Adipocyte (in vitro differentiated cells): ENCODE results near the gene ZNF524.

Source experiments
- DNase-seq: peaks from one replicate; pipeline ENCODE4 v3.0.0-alpha.2; 2015; ENCODE audit warnings: low read depth
- H3K27me3 ChIP-seq: replicated peaks from 2 replicates; pipeline ENCODE4 v1.7.0; 2013; ENCODE audit warnings: mild to moderate bottlenecking, low read length, moderate library complexity; ENCODE audit not compliant: control insufficient read depth, insufficient read depth
- H3K36me3 ChIP-seq: 2 replicates; pipeline ENCODE4 v1.7.0; 2013; ENCODE audit warnings: low read length, mild to moderate bottlenecking, moderate library complexity; ENCODE audit not compliant: control insufficient read depth, insufficient read depth, severe bottlenecking
- H3K4me1 ChIP-seq: 2 replicates; pipeline ENCODE4 v1.7.0; 2013; ENCODE audit warnings: mild to moderate bottlenecking, low read length, moderate library complexity; ENCODE audit not compliant: control insufficient read depth, insufficient read depth
- H3K4me3 ChIP-seq: 2 replicates; pipeline ENCODE4 v1.7.0; 2013; ENCODE audit warnings: mild to moderate bottlenecking, low read length, moderate library complexity
- H3K9ac ChIP-seq: 2 replicates; pipeline ENCODE4 v1.7.0; 2013; ENCODE audit warnings: mild to moderate bottlenecking, low read length, moderate library complexity
- H3K9me3 ChIP-seq: 2 replicates; pipeline ENCODE4 v1.7.0; 2013; ENCODE audit warnings: mild to moderate bottlenecking, low read length, moderate library complexity; ENCODE audit not compliant: control insufficient read depth

ZNF524 gene

DNA sequence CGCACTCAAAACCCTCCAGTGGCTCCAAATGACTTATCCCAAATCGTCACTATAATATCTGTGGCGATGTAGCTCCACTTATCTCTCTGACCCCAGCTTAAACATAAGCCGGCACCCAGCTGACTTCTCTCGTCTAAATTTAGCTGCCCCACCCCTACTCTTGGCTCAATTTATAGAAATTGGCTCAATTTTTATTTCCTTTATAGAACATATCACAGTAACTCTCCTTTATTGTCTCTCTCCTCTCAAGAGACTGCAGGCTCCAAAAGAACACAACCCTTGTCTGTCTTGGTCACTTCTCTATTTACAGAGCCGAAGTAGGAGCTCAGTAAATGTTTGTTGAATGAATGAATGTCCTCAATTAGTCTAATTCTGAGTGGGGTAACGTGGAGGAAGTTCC, 23.5 kb downstream of the ZNF524 start:
- peak overlapping the region; percentile 72 for H3K4me3 ChIP-seq
- no peaks in the 10 kb centered on the region for H3K9me3 ChIP-seq
- DNase-seq, result no peak
- H3K4me1 ChIP-seq, result peaks cover 29% of the 10 kb centered on the region
- H3K9ac ChIP-seq, result peak overlapping the region; percentile 12
- H3K27me3 ChIP-seq, result no peaks in the 10 kb centered on the region
- no peaks in the 10 kb centered on the region for H3K36me3 ChIP-seq

DNA sequence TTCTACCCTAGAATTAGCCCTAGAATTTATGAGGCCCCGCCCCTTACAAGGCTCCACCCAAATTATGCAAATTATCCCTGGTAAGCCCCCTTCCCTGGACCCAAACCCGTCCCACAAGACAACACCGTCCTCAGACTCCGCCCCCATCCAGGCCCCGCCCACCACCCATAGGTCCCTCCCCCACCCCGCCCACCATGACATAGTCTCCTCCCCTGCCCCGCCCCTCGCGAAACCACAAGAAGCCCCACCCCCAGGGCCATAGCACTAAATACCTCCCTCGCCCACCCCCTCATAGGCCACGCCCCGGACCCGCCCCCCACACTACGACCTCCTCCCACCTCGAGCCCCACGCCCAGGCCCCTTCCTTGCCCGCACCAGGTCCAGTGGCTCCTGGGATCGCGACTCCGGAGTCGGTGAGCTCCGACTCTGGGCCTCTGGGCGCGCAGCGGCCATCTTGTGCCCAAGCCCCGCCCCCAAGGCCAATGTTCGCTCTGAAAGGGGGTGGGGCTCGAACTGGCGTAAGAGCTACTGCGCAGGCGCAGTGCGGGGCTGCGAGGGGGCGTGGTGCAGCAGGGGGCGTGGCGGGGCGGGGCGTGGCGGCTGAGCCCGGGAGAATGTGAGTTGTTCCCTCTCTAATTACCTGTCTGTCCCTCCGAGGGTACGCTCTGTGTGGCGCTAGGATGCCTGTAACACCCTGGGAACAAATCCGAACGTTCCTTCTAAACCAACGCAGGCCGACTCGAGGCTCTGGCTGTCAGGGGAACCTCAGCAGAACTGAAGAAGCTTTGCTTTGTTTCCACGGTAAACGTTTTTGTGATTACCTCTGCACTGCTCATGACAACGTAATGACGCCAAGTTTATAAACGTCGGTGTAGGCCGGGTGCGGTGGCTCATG, 24.3 kb downstream of the ZNF524 start, which contains the start of gene ZNF784:
TSS of gene ZNF784 (minus strand) at position 458 of the 895 bp plus-strand sequence. CDS start at position 453, 5 bp downstream.
- H3K27me3 ChIP-seq, result no peaks in the 10 kb centered on the region
- H3K4me1 ChIP-seq, result peaks cover 22% of the 10 kb centered on the region
- H3K36me3 ChIP-seq, result no peaks in the 10 kb centered on the region
- H3K9ac ChIP-seq, result peak within 1 kb of the TSS; percentile 80
- DNase-seq, result peak; percentile 98
- peak within 1 kb of the TSS; percentile 77 for H3K4me3 ChIP-seq
- no peaks in the 10 kb centered on the region for H3K9me3 ChIP-seq

DNA sequence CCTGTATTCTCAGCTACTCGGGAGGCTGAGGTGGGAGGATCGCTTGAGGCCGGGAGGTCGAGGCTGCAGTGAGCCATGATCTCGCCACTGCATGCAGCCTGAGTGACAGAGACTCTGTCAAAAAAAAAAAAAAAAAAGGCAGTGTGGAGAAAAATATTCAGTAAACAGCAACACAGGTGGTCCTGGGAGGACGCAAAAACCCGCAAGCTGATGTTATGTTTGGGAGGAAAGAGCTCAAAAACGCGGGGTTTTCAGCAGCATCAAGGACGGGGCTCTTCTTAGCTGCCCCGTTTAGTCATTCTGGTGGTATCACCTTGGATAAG, 24.9 kb downstream of the ZNF524 start:
- H3K36me3 ChIP-seq, result no peaks in the 10 kb centered on the region
- H3K4me1 ChIP-seq, result peaks cover 16% of the 10 kb centered on the region
- H3K9me3 ChIP-seq, result no peaks in the 10 kb centered on the region
- peak overlapping the region; percentile 80 for H3K9ac ChIP-seq
- peak overlapping the region; percentile 77 for H3K4me3 ChIP-seq
- no peaks in the 10 kb centered on the region for H3K27me3 ChIP-seq
- no peak for DNase-seq

DNA sequence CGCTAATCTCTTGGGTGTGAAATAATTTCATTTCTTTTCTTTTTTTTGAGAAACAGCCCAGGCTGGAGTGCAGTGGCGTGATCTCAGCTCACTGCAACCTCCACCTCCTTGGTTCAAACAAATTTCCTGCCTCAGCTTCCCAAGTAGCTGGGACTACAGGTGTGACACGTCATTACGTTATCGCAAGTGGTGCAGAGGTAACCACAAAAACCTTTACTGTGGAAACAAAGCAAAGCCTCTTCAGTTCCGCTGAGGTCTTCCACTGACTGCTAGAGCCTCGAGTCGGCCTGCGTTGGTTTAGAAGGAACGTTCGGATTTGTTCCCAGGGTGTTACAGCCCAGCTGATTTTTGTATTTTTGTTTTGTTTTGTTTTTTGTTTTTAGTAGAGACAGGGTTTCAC, 26.3 kb downstream of the ZNF524 start:
- H3K4me3 ChIP-seq, result no peak overlapping the region
- no peak overlapping the region for H3K9ac ChIP-seq
- no peak for DNase-seq
- H3K27me3 ChIP-seq, result no peaks in the 10 kb centered on the region
- peaks cover 6% of the 10 kb centered on the region for H3K4me1 ChIP-seq
- H3K36me3 ChIP-seq, result no peaks in the 10 kb centered on the region
- no peaks in the 10 kb centered on the region for H3K9me3 ChIP-seq

DNA sequence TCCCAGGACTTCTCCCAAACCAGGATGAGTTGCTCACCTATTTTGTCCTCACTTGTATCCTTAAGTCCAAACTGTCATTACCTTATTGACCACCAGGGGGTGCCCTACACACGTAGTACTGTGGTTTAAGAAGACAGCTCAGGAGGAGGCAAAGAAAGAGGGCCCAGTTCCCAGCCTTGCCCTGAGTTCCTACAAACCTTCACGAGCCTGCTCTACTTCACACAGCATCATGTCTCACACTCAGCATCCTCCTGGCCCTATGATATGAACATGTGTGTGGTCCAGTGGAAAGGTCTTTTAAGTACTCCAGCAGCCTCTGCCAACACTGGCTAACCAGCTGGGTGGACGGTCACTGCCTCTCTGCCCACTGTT, 32.4 kb downstream of the ZNF524 start:
- H3K4me1 ChIP-seq, result peaks cover 24% of the 10 kb centered on the region
- H3K9me3 ChIP-seq, result no peaks in the 10 kb centered on the region
- H3K27me3 ChIP-seq, result no peaks in the 10 kb centered on the region
- peak; percentile 98 for DNase-seq
- H3K36me3 ChIP-seq, result no peaks in the 10 kb centered on the region
- no peak overlapping the region for H3K4me3 ChIP-seq
- H3K9ac ChIP-seq, result peak overlapping the region; percentile 25

DNA sequence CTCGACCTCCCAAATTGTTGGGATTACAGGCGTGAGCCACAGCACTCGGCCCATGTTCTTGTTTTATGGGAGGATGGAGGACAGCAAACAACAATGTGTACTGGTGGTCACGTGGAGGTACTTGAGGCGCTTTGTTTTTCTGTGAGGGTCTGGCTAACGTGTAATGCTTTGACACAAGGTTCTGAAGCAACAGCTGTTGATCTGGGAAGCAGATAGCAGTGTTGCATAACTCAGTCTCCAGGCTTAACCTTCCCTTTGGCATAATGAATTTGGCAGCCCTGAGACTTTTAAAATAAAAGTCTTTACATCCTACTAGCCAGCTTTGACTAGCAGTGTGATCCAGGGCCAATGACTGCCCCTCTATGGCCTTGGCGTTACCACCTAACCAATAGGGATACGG, 33.8 kb downstream of the ZNF524 start:
- no peaks in the 10 kb centered on the region for H3K9me3 ChIP-seq
- H3K4me1 ChIP-seq, result peaks cover 32% of the 10 kb centered on the region
- H3K27me3 ChIP-seq, result no peaks in the 10 kb centered on the region
- peak overlapping the region; percentile 99 for H3K4me3 ChIP-seq
- H3K9ac ChIP-seq, result peak overlapping the region; percentile 100
- DNase-seq, result no peak
- peaks cover 3% of the 10 kb centered on the region for H3K36me3 ChIP-seq

DNA sequence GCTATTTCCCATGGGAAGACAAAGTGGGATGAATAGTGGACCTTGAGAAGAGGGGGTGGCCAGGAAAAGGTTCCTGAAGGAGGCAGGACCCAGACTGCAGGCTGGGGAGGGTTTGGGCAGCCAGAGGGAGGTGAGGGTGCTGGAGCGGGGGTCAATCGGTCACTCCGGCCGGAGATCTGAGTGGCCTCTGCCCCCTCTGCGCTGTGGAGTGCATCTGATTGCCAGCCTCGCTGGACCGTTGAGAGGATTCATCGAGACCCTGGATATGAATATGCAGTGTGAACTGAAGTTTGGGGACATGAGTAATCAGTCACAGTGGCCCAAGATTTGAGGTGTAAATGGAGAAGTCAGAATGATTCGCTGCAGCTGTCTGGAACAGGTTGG, 35.2 kb downstream of the ZNF524 start:
- DNase-seq, result no peak
- Histone ChIP-seq H3K36me3 (peaks cover 3% of the 10 kb centered on the region), H3K4me1 (peaks cover 47% of the 10 kb centered on the region), H3K27me3 (no peaks in the 10 kb centered on the region), H3K4me3 (peak overlapping the region; percentile 99), H3K9ac (peak overlapping the region; percentile 100), H3K9me3 (no peaks in the 10 kb centered on the region)

DNA sequence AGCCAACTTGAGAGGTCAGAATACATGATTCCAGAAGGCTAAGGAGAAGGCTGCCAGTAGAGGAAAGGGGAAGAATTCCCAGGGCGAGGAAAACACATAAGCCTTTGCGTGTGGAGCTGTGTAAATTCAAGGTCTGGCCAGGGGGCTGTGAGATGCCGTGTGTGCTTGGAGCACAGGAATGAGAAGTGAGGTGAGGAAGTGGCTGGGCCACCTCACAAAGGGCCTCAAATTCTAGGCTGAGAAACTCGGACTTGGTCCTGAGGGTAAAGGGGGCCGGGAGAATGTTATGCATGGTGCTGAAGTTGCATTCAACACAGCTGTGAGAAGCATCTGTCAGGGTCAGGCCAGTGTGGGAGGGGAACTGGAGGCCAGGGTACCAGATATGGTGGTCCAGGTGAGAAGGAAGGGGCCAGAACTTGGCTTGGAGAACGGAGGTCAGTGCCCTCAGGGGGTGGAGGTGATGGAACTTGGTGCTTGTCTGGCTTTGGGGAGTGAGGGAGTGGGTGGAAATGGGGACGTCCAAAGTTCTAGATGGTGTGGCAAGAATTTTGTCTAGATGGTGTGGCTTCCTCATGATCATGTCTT, 35.9 kb downstream of the ZNF524 start:
- no peaks in the 10 kb centered on the region for H3K9me3 ChIP-seq
- H3K4me1 ChIP-seq, result peaks cover 49% of the 10 kb centered on the region
- DNase-seq, result no peak
- H3K27me3 ChIP-seq, result no peaks in the 10 kb centered on the region
- H3K36me3 ChIP-seq, result peaks cover 3% of the 10 kb centered on the region
- H3K4me3 ChIP-seq, result peak overlapping the region; percentile 99
- peak overlapping the region; percentile 100 for H3K9ac ChIP-seq

DNA sequence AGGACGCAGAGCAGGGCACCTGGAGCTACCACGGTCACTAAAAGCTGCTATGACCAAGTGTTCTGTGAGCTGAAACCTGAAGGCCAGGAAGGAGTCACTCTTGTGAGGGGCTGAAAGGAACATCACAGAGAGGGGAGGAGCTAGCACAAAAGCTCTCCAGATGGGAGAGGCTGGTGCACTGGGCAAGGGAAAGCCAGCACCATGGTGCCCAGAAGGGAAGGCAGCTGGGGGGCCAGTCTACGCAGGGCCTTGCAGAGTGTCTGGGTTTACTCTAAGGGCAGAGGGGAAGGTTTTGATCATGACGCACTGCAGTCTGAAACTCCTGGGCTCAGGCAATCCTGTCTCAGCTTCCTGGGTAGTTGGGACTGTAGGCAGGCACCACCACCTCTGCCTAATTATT, 36.6 kb downstream of the ZNF524 start:
- H3K27me3 ChIP-seq, result no peaks in the 10 kb centered on the region
- no peak overlapping the region for H3K9ac ChIP-seq
- peak overlapping the region; percentile 99 for H3K4me3 ChIP-seq
- DNase-seq, result no peak
- H3K4me1 ChIP-seq, result peaks cover 49% of the 10 kb centered on the region
- H3K9me3 ChIP-seq, result no peaks in the 10 kb centered on the region
- H3K36me3 ChIP-seq, result peaks cover 3% of the 10 kb centered on the region

DNA sequence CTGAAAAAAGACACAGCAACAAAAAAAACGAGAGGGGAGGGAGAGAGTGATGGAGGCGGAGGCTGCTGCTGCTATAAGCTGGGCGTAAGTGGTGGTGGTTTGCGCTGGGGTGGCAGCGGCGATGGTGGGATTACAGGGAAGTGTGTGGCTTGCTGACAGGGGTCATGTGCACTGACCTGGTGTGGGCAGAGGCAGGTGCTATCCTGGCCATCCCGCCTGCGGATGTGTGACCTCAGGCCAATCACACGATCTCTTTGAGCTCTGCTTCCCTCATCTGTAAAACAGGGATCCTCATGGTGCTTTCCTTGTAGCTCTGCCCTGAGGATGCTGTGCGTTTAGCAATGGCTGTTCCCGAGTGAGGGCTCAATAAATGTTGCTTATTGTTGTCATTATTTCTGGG, 37.4 kb downstream of the ZNF524 start:
- H3K27me3 ChIP-seq, result no peaks in the 10 kb centered on the region
- H3K9me3 ChIP-seq, result no peaks in the 10 kb centered on the region
- no peak for DNase-seq
- H3K36me3 ChIP-seq, result peaks cover 3% of the 10 kb centered on the region
- H3K9ac ChIP-seq, result no peak overlapping the region
- no peak overlapping the region for H3K4me3 ChIP-seq
- peaks cover 53% of the 10 kb centered on the region for H3K4me1 ChIP-seq

DNA sequence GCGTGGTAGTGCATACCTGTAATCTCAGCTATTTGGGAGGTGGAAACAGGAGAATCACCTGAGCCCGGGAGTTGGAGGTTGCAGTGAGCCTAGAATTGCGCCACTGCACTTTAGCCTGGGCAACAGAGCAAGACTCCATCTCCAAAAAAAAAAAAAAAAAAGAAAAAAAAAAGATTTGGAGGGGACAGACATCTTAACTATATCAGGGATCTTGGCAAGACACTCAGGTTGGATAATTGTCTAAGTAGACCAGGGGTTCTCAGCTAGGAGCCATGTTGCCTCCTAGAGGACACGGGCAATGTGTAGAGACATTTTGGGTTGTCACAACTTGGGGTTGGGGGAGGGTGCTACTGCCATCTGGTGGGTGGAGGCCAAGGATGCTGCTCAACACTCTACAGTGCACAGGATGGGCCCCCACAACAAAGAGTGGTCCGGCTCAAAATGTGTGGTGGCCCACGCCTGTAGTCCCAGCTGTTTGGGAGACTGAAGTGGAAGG, 38.8 kb downstream of the ZNF524 start:
- Histone ChIP-seq H3K4me3 (no peak overlapping the region), H3K36me3 (peaks cover 3% of the 10 kb centered on the region), H3K9me3 (no peaks in the 10 kb centered on the region), H3K9ac (no peak overlapping the region), H3K4me1 (peaks cover 59% of the 10 kb centered on the region), H3K27me3 (no peaks in the 10 kb centered on the region)
- peak; percentile 53 for DNase-seq
